ENCODE measurements around the gene FGF21. TPM values are rescaled to one million over a fixed set of nuclear protein-coding genes. Genes with fewer than 3 reads are reported as not detected.

FGF21 gene
- total and polyA plus RNA-seq, 8 donors: not detected

- intact Hi-C loops (cut with DNase I; ENCODE audit: low total_unique reads): no loop called here
- TF ChIP-seq POLR2A (IDR thresholded peaks at IDR 0.05) (no peak), EP300 (IDR thresholded peaks at IDR 0.05) (no peak), POLR2AphosphoS5 (IDR thresholded peaks at IDR 0.05) (no peak)
- TF ChIP-seq, protein P1, sequence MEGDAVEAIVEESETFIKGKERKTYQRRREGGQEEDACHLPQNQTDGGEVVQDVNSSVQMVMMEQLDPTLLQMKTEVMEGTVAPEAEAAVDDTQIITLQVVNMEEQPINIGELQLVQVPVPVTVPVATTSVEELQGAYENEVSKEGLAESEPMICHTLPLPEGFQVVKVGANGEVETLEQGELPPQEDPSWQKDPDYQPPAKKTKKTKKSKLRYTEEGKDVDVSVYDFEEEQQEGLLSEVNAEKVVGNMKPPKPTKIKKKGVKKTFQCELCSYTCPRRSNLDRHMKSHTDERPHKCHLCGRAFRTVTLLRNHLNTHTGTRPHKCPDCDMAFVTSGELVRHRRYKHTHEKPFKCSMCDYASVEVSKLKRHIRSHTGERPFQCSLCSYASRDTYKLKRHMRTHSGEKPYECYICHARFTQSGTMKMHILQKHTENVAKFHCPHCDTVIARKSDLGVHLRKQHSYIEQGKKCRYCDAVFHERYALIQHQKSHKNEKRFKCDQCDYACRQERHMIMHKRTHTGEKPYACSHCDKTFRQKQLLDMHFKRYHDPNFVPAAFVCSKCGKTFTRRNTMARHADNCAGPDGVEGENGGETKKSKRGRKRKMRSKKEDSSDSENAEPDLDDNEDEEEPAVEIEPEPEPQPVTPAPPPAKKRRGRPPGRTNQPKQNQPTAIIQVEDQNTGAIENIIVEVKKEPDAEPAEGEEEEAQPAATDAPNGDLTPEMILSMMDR (IDR thresholded peaks at IDR 0.05): no peak
- Histone ChIP-seq H3K27ac (no peak overlapping the region), H3K4me3 (no peak overlapping the region), H3K9me3 (no peaks in the 10 kb centered on the region), H3K27me3 (peaks cover 0 to 19% (median 0%) of the 10 kb centered on the region in 3 donors), H3K4me1 (peaks cover 12 to 26% (median 24%) of the 10 kb centered on the region in 4 donors), H3K36me3 (peaks cover 0 to 12% (median 3%) of the 10 kb centered on the region in 4 donors)
- WGBS, 5 donors: 93 to 98% (median 95%) methylated on average over 9 of the region's 9 CpGs
- no peak for DNase-seq
These were observed 20.7 kb upstream of the FGF21 start for GRCh38 chr19:48734625-48735024.

GRCh38 chr19:48735031-48735615, 20.2 kb upstream of the FGF21 start:
- peak overlapping the region in 1 of 5 donors; percentile 1 for H3K27ac ChIP-seq

GRCh38 chr19:48737360-48737998, 17.8 kb upstream of the FGF21 start:
- Histone ChIP-seq H3K9me3 (no peaks in the 10 kb centered on the region), H3K4me1 (peaks cover 27 to 48% (median 36%) of the 10 kb centered on the region in 4 donors), H3K27me3 (peaks cover 0 to 27% (median 0%) of the 10 kb centered on the region in 3 donors), H3K36me3 (peaks cover 0 to 12% (median 3%) of the 10 kb centered on the region in 4 donors), H3K4me3 (peak overlapping the region in 2 of 4 donors; percentile 3 to 69), H3K27ac (peak overlapping the region in 3 of 5 donors; percentile 7 to 82 (median 71))
- 31 to 49% (median 46%) methylated on average over 22 of the region's 22 CpGs for WGBS, 5 donors
- intact Hi-C loops (cut with DNase I; ENCODE audit: low total_unique reads): no loop called here
- DNase-seq: peak; percentile 78 to 89
- TF ChIP-seq POLR2AphosphoS5 (IDR thresholded peaks at IDR 0.05) (no peak), POLR2A (IDR thresholded peaks at IDR 0.05) (no peak), EP300 (IDR thresholded peaks at IDR 0.05) (no peak)
- TF ChIP-seq, protein P1 (IDR thresholded peaks at IDR 0.05): no peak

More at GRCh38 chr19:48735031-48735615, 20.2 kb upstream of the FGF21 start:
- WGBS, 5 donors: 35 to 65% (median 43%) methylated on average over 16 to 38 of the region's 38 CpGs
- TF ChIP-seq POLR2AphosphoS5 (IDR thresholded peaks at IDR 0.05): no peak
- TF ChIP-seq, protein P1 (IDR thresholded peaks at IDR 0.05): no peak
- no peak for TF ChIP-seq EP300 (IDR thresholded peaks at IDR 0.05)
- TF ChIP-seq POLR2A (IDR thresholded peaks at IDR 0.05): no peak
- Histone ChIP-seq H3K9me3 (no peaks in the 10 kb centered on the region), H3K4me1 (peaks cover 17 to 31% (median 28%) of the 10 kb centered on the region in 4 donors), H3K4me3 (no peak overlapping the region), H3K27me3 (peaks cover 0 to 24% (median 0%) of the 10 kb centered on the region in 3 donors), H3K36me3 (peaks cover 0 to 12% (median 3%) of the 10 kb centered on the region in 4 donors)
- peak in 1 of 2 donors; percentile 83 for DNase-seq
- intact Hi-C loops (cut with DNase I; ENCODE audit: low total_unique reads): no loop called here

DNA sequence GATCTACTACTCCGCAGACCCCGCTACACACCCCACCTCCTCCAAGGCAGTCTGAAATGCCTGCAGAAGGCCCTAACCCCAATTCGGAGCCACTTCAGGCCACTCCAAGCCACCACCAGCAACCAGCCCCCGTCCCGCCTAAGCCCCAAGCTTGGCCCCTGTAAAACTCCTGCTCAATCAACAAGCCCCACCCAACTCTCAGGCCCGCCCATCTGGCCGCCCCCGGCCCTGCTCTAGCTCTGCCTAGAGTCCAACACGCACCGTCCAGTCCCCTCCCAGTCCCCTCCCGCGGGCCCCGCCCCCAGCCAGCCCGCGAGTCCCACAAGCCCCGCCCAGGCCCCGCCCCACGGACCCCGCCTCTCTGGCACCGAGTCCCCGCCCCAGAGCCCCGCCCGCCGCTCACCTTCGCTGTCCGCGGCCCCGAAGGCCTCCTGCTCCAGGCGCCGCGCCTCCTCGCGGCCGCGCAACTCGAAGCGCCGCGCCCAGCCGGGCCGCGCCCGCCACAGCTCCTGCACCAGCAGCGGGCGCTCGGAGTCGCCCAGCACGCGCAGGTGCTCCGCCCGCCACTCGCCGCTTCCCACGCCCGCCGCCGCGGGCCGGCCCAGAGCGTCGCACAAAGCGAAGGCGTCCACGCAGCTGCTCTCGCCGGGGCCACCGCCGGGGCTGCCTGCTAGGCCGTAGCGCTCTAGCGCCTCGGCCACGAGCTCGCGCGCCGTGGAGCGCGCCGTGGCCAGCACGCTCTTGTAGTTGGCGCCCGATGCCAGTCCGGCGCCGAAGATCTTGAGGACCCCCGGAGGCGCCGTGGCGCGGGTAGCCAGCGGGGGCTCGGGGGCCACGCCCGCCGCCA, 16.5 kb upstream of the FGF21 start:
- H3K4me1 ChIP-seq: peaks cover 27 to 48% (median 36%) of the 10 kb centered on the region in 4 donors
- peak; percentile 96 to 97 for DNase-seq
- peaks cover 0 to 27% (median 0%) of the 10 kb centered on the region in 3 donors for H3K27me3 ChIP-seq
- intact Hi-C loops (cut with DNase I; ENCODE audit: low total_unique reads): no loop called here
- 1 to 19% (median 2%) methylated on average over 7 to 93 of the region's 96 CpGs for WGBS, 5 donors
- H3K36me3 ChIP-seq: peaks cover 0 to 4% (median 0%) of the 10 kb centered on the region in 4 donors
- no peaks in the 10 kb centered on the region for H3K9me3 ChIP-seq
- H3K4me3 ChIP-seq: peak overlapping the region; percentile 51 to 69 (median 56)
- H3K27ac ChIP-seq: peak overlapping the region; percentile 77 to 91 (median 82)
- TF ChIP-seq, protein P1 (IDR thresholded peaks at IDR 0.05): peak in 3 of 7 experiments; percentile 21 to 81 (median 51)
- TF ChIP-seq POLR2AphosphoS5 (IDR thresholded peaks at IDR 0.05): peak in 2 of 3 donors; percentile 51 to 76
- no peak for TF ChIP-seq EP300 (IDR thresholded peaks at IDR 0.05)
- no peak for TF ChIP-seq POLR2A (IDR thresholded peaks at IDR 0.05)
